Measurements from ENCODE around the gene OR9A4. TPM values are rescaled to one million over a fixed set of nuclear protein-coding genes. Genes with fewer than 3 reads are reported as not detected.

The OR9A4 gene
- total RNA-seq, 1 donor from 2014 or later, result not detected

- intact Hi-C loops (cut with micrococcal nuclease), result no loop called here
These were observed 30.6 kb downstream of the OR9A4 start, which contains the start of gene CLEC5A for GRCh38 chr7:141946796-141947195. Gene CLEC5A, minus strand, starts transcription at chr7:141946974. Its CDS starts 682 bp downstream, at chr7:141946292.

- intact Hi-C loops (cut with micrococcal nuclease), result no loop called here
These were observed 32.8 kb downstream of the OR9A4 start for GRCh38 chr7:141949021-141949420.

- intact Hi-C loops (cut with micrococcal nuclease), result no loop called here
These were observed 33.3 kb downstream of the OR9A4 start for GRCh38 chr7:141949451-141949850.

GRCh38 chr7:141949911-141950310 lies 33.7 kb downstream of the OR9A4 start:
- intact Hi-C loops (cut with micrococcal nuclease), result no loop called here

GRCh38 chr7:141950806-141951205 lies 34.6 kb downstream of the OR9A4 start:
- intact Hi-C loops (cut with micrococcal nuclease), result no loop called here

GRCh38 chr7:141952461-141952860 lies 36.3 kb downstream of the OR9A4 start:
- intact Hi-C loops (cut with micrococcal nuclease), result no loop called here

- intact Hi-C loops (cut with micrococcal nuclease), result no loop called here
These were observed 38.1 kb downstream of the OR9A4 start for GRCh38 chr7:141954334-141954733.

- intact Hi-C loops (cut with micrococcal nuclease), result no loop called here
These were observed 39.9 kb downstream of the OR9A4 start for GRCh38 chr7:141956084-141956483.

GRCh38 chr7:141960687-141961422 lies 44.7 kb downstream of the OR9A4 start:
- intact Hi-C loops (cut with micrococcal nuclease), result no loop called here

Other genes starting within 250 kb of the OR9A4 start
- 43.6 and 44.0 TPM in 2 replicates for gene DENND11, start 214.2 kb upstream of the OR9A4 start, total RNA-seq
- gene WEE2, start 208.0 kb upstream of the OR9A4 start, total RNA-seq, result 0.12 and 0.15 TPM in 2 replicates
- gene SSBP1, start 178.0 kb upstream of the OR9A4 start, total RNA-seq, result 147 and 154 TPM in 2 replicates
- gene TAS2R3, start 152.3 kb upstream of the OR9A4 start, total RNA-seq, result 0.88 and 1.4 TPM in 2 replicates
- gene TAS2R4, start 139.7 kb upstream of the OR9A4 start, total RNA-seq, result 0.83 and 1.3 TPM in 2 replicates
- gene TAS2R5, start 126.2 kb upstream of the OR9A4 start, total RNA-seq, result 0.83 and 1.2 TPM in 2 replicates
- gene PRSS37, start 74.9 kb upstream of the OR9A4 start, total RNA-seq, result not detected in 2 replicates
- gene CLEC5A, start 30.6 kb downstream of the OR9A4 start, total RNA-seq, result not detected in 2 replicates
- gene TAS2R38, start 57.4 kb downstream of the OR9A4 start, total RNA-seq, result not detected in 2 replicates
- gene MGAM, start 79.5 kb downstream of the OR9A4 start, total RNA-seq, result 0.02 TPM in 1 of 2 replicates, not detected in the other
- gene MGAM2, start 195.3 kb downstream of the OR9A4 start, total RNA-seq, result not detected in 2 replicates

Measured in T-helper 1 cell treated with Interleukin-12 subunit alpha and Interleukin-12 subunit beta and Interleukin-4 antibody, amounts not matched to agents 30 ng/mL and 1 ng/mL, for 36 hours (primary cell).